Limb (tissue), 2 donors: ENCODE measurements around the gene SLC35A2.
"Not testable (repeated sequence)": the region's sequence is repeated elsewhere in the genome, so short reads cannot be mapped to it uniquely, and the experiment has no call there.

Experiments used
- DNase-seq, 2 donors: peaks; one replicate each; pipeline ENCODE4 v3.0.0-alpha.2; 2016; ENCODE audit errors: extremely low spot score in 2 of 2

SLC35A2 gene

GRCh38 chrX:48853494-48853893 lies 58.0 kb downstream of the SLC35A2 start:
- DNase-seq = not testable (repeated sequence)
